GM13977 (cell line): ENCODE data around the gene TTC13.

Experiments
- DNase-seq: peaks from one replicate; pipeline ENCODE4 v3.0.0; 2012; ENCODE audit warnings: low spot score
- in situ Hi-C: fragments of 300-500 bp; cut with MboI; formaldehyde crosslinking; loops from one replicate; pipeline ENCODE4 v1.12.0; 2022; ENCODE audit warnings: low sequenced_read_pairs, low pct_unique_long_range_greater_than_20kb, mixed read lengths, inconsistent platforms; ENCODE audit not compliant: unreplicated experiment
- TF ChIP-seq, protein P1 (sequence below): IDR thresholded peaks from 2 replicates; pipeline ENCODE4 v1.5.1; 2012; ENCODE audit warnings: mild to moderate bottlenecking, control low read depth; ENCODE audit not compliant: insufficient read depth; ENCODE audit errors: extremely low read depth, missing control alignments

The TTC13 gene

DNA sequence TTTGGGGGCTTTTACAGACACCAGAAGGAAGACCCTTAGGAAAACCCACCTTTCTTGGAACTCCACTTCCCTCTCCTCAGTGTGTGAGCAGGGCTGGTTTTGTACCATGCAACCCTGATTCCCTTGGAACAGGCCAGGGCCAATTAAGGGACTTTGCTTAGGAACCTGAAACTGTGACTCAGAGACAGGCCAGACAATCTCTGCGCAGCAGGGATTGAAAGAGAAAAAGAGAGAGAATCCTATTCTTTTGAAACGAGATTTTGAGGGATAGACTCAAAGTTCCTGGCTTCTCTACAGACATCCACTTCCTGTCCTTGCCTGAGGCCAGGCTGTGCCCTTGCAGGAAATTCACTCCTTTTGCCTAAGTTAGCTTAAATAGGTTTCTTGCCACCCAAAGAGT is 87.2 kb downstream of the TTC13 start:
- in situ Hi-C loops: no loop called here
- TF ChIP-seq, protein P1, sequence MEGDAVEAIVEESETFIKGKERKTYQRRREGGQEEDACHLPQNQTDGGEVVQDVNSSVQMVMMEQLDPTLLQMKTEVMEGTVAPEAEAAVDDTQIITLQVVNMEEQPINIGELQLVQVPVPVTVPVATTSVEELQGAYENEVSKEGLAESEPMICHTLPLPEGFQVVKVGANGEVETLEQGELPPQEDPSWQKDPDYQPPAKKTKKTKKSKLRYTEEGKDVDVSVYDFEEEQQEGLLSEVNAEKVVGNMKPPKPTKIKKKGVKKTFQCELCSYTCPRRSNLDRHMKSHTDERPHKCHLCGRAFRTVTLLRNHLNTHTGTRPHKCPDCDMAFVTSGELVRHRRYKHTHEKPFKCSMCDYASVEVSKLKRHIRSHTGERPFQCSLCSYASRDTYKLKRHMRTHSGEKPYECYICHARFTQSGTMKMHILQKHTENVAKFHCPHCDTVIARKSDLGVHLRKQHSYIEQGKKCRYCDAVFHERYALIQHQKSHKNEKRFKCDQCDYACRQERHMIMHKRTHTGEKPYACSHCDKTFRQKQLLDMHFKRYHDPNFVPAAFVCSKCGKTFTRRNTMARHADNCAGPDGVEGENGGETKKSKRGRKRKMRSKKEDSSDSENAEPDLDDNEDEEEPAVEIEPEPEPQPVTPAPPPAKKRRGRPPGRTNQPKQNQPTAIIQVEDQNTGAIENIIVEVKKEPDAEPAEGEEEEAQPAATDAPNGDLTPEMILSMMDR: no peak
- no peak for DNase-seq

DNA sequence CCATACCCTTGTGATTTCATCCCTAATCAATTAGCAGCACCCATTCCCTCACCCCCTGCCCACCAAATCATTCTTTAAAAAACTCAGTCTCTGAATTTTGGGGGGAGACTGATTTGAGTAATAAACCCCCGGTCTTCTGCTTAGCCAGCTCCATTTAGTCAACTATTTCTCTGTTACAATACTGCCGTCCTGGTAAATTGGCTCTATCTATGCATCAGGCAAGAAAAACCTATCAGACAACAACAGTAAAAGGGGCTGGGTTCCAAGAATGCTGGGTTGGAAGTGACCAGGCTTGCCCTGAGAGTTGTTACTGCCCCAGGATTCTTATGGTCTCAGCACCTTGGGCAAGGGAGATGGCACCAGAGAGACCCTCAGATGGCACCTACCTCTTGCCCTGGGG is 94.0 kb downstream of the TTC13 start:
- in situ Hi-C loops: no loop called here
- no peak for DNase-seq
- TF ChIP-seq, protein P1: no peak

DNA sequence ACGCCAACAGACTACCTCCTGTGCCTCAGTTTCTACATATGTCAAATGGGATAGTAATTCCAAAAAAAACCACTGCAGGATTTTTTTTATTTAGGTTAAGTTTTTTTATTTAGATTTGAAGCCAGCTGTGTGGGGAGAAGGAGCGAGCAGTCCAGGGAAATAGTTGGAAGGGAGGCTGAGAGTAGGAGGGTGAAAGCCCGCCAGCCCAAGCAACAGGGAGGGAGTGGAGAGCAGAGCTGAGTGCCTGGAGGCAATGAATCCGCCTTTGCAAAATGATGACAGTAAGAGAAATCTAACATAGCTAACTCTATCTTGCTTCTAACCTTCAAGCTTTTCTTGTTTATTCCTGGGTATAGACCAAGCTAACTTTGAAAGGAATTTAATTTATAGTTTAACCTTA is 94.7 kb downstream of the TTC13 start:
- in situ Hi-C loops: no loop called here
- TF ChIP-seq, protein P1: no peak
- no peak for DNase-seq

DNA sequence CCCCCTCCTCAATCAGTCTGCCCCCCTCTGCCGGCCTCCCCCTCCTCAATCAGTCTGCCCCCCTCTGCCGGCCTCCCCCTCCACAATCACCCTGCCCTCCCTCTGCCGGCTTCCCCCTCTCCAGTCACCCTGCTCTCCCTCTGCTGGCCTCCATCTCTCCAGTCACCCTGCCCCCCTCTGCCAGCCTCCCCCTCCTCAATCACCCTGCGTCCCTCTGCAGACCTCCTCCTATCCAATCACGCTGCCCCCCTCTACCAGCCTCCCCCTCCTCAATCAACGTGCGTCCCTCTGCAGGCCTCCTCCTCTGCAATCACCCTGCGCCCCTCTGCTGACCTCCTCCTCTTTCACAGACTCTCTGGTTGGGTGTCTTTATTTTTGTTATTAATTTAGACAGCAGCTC is 98.9 kb downstream of the TTC13 start:
- in situ Hi-C loops: no loop called here
- DNase-seq: no peak
- TF ChIP-seq, protein P1: no peak

DNA sequence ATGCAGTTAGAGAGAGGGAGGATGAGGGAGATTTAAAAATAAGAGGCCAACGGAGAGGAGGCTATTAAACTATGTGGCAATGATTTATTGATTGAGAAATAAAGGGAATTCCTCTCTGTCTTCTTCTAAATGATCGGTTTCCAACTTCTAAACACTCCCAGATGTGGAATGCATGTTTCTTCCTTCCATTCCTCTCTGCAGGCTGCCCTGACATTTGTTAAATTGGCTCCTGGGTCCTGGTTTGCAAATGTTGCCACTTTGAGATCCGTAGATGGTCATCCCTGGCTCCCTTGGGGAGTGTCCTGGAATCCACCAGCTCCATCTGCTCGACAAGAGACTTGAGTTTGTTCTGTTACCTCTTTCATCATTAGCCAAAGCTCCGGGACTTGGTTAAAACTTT is 100.1 kb downstream of the TTC13 start:
- no peak for DNase-seq
- TF ChIP-seq, protein P1: no peak
- in situ Hi-C loops: no loop called here

DNA sequence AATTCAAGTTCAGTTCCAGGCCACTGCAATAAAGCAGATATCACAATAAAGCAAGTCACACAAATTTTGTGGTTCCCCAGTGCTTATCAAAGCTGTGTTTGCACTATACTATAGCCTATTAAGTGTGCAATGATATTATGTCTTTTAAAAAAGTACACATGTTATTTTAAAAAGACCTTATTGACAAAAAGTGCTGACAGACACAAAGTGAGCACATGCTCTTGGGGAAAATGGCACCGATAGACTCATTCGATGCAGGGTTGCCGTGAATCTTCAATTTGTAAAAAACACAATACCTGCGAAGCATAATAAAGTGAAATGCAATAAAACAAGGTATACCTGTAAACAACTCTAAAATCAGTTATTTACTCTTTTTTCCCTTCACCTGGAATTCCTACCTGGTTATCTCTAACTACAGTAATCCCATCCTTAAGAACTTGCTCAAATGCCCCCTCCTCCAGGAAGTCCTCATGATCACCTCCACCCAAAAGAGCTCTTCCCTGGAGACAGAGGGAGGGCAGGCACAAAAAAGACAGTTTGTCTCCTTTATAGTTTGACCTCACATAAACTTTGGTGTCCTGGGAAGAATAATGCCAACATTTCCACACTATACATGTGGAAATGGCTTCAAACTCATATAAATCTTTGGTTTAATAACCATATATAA is 100.6 kb downstream of the TTC13 start:
- TF ChIP-seq, protein P1: no peak
- DNase-seq: no peak
- in situ Hi-C loops: no loop called here
